NAMALWA (cell line): ENCODE data around the gene CHPF2.

Source experiments
- DNase-seq: peaks from one replicate; pipeline ENCODE4 v3.0.0-alpha.2; 2015; ENCODE audit warnings: low spot score

CHPF2 gene

GRCh38 chr7:151246851-151247580 is 14.7 kb downstream of the CHPF2 start:
- no peak for DNase-seq

- no peak for DNase-seq
Observed at GRCh38 chr7:151247611-151248345, 15.5 kb downstream of the CHPF2 start.

GRCh38 chr7:151248346-151249033 is 16.2 kb downstream of the CHPF2 start, which contains the start of gene SMARCD3:
SMARCD3 (minus strand) TSS chr7:151248694; CDS start chr7:151248562, 132 bp downstream.
- DNase-seq: no peak

GRCh38 chr7:151249034-151249731 is 16.9 kb downstream of the CHPF2 start:
- no peak for DNase-seq

GRCh38 chr7:151249732-151250072 is 17.4 kb downstream of the CHPF2 start:
- no peak for DNase-seq

GRCh38 chr7:151250181-151251132 is 18.2 kb downstream of the CHPF2 start:
- DNase-seq: no peak

- DNase-seq: no peak
Observed at GRCh38 chr7:151251328-151251688, 19.0 kb downstream of the CHPF2 start.

- no peak for DNase-seq
Observed at GRCh38 chr7:151251689-151252560, 19.6 kb downstream of the CHPF2 start.

- no peak for DNase-seq
Observed at GRCh38 chr7:151252561-151252835, 20.2 kb downstream of the CHPF2 start.

- no peak for DNase-seq
Observed at GRCh38 chr7:151252961-151253711, 20.9 kb downstream of the CHPF2 start.

- DNase-seq: no peak
Observed at GRCh38 chr7:151254316-151254715, 22.0 kb downstream of the CHPF2 start.

- no peak for DNase-seq
Observed at GRCh38 chr7:151254851-151255250, 22.6 kb downstream of the CHPF2 start.

GRCh38 chr7:151255390-151255789 is 23.1 kb downstream of the CHPF2 start:
- DNase-seq: no peak

GRCh38 chr7:151256410-151257045 is 24.2 kb downstream of the CHPF2 start:
- DNase-seq: no peak

- DNase-seq: no peak
Observed at GRCh38 chr7:151257990-151258389, 25.7 kb downstream of the CHPF2 start.

- no peak for DNase-seq
Observed at GRCh38 chr7:151260471-151260870, 28.2 kb downstream of the CHPF2 start.

- DNase-seq: no peak
Observed at GRCh38 chr7:151260883-151261282, 28.6 kb downstream of the CHPF2 start.

GRCh38 chr7:151261529-151261928 is 29.2 kb downstream of the CHPF2 start:
- DNase-seq: no peak

GRCh38 chr7:151264615-151265014 is 32.3 kb downstream of the CHPF2 start:
- DNase-seq: no peak
